Measurements from ENCODE around the gene THOC5.
"Not testable (repeated sequence)": the region's sequence is repeated elsewhere in the genome, so short reads cannot be mapped to it uniquely, and the experiment has no call there.

Gene THOC5

GRCh38 chr22:29503811-29504372 lies 49.7 kb downstream of the THOC5 start:
- DNase-seq = no peak

GRCh38 chr22:29499852-29500251 lies 53.7 kb downstream of the THOC5 start:
- DNase-seq = no peak

- no peak for DNase-seq
These were observed 59.9 kb downstream of the THOC5 start for GRCh38 chr22:29493636-29494035.

- no peak for DNase-seq
These were observed 62.5 kb downstream of the THOC5 start for GRCh38 chr22:29491012-29491411.

- not testable (repeated sequence) for DNase-seq
These were observed 64.3 kb downstream of the THOC5 start for GRCh38 chr22:29489127-29489780.

- DNase-seq = no peak
These were observed 66.1 kb downstream of the THOC5 start for GRCh38 chr22:29487426-29487986.

GRCh38 chr22:29485448-29485847 lies 68.1 kb downstream of the THOC5 start:
- no peak for DNase-seq

- no peak for DNase-seq
These were observed 68.9 kb downstream of the THOC5 start for GRCh38 chr22:29484642-29485041.

GRCh38 chr22:29483254-29483653 lies 70.3 kb downstream of the THOC5 start:
- no peak for DNase-seq

- no peak for DNase-seq
These were observed 70.8 kb downstream of the THOC5 start for GRCh38 chr22:29482726-29483125.

- DNase-seq = no peak
These were observed 71.3 kb downstream of the THOC5 start for GRCh38 chr22:29482253-29482652.

- no peak for DNase-seq
These were observed 72.1 kb downstream of the THOC5 start for GRCh38 chr22:29481265-29482000.

- peak; percentile 86 to 89 for DNase-seq
These were observed 72.9 kb downstream of the THOC5 start for GRCh38 chr22:29480512-29481264.

- DNase-seq = no peak
These were observed 73.4 kb downstream of the THOC5 start for GRCh38 chr22:29480262-29480511.

GRCh38 chr22:29479417-29480261 lies 73.9 kb downstream of the THOC5 start, which contains the start of gene NEFH:
NEFH (plus strand) TSS chr22:29480218; CDS start chr22:29480263, 45 bp downstream.
- DNase-seq = peak; percentile 23 to 35

GRCh38 chr22:29478326-29479276 lies 75.0 kb downstream of the THOC5 start:
- DNase-seq = no peak

GRCh38 chr22:29477723-29478318 lies 75.7 kb downstream of the THOC5 start:
- no peak for DNase-seq

- no peak for DNase-seq
These were observed 77.4 kb downstream of the THOC5 start for GRCh38 chr22:29476116-29476515.

- no peak for DNase-seq
These were observed 78.0 kb downstream of the THOC5 start for GRCh38 chr22:29475550-29475949.

GRCh38 chr22:29473001-29473400 lies 80.6 kb downstream of the THOC5 start:
- no peak for DNase-seq

All from NCI-H1930 (cell line).